Stimulated activated effector memory CD8-positive, alpha-beta T cell treated with anti-CD3 and anti-CD28 coated beads, Interleukin-12 subunit alpha, Interleukin-12 subunit beta, amount 100 ng/mL, for 72 hours (primary cell): Measurements from ENCODE around the gene NTRK2.
"Not testable (repeated sequence)": the region's sequence is repeated elsewhere in the genome, so short reads cannot be mapped to it uniquely, and the experiment has no call there.

ENCODE experiments used
- ATAC-seq: fragments of 150-1000 bp; cut with Tn5 transposase; 2 replicates; pipeline ENCODE4 v1.10.0; 2021
- DNase-seq, 2 donors: peaks; one replicate each; pipeline ENCODE4 v3.0.0; 2021 to 2022; ENCODE audit warnings: low spot score in 2 of 2
- H3K27ac Mint-ChIP-seq: one replicate; pipeline ENCODE4 v1.8.0; 2022; ENCODE audit warnings: mild to moderate bottlenecking, mixed read lengths
- H3K36me3 Mint-ChIP-seq: one replicate; pipeline ENCODE4 v1.8.0; 2022; ENCODE audit warnings: mild to moderate bottlenecking, mixed read lengths
- H3K4me1 Mint-ChIP-seq: one replicate; pipeline ENCODE4 v1.8.0; 2022; ENCODE audit warnings: mixed read lengths
- H3K4me3 Mint-ChIP-seq: one replicate; pipeline ENCODE4 v1.8.0; 2022; ENCODE audit warnings: mild to moderate bottlenecking, mixed read lengths
- H3K9me3 Mint-ChIP-seq: one replicate; pipeline ENCODE4 v1.8.0; 2022; ENCODE audit warnings: mixed read lengths

NTRK2 gene

GRCh38 chr9:85064811-85065371, 395.4 kb downstream of the NTRK2 start:
- no peak for DNase-seq
- H3K4me3 Mint-ChIP-seq: no peak overlapping the region
- no peaks in the 10 kb centered on the region for H3K4me1 Mint-ChIP-seq
- H3K27ac Mint-ChIP-seq: no peak overlapping the region
- no peak for ATAC-seq
- no peaks in the 10 kb centered on the region for H3K9me3 Mint-ChIP-seq
- no peaks in the 10 kb centered on the region for H3K36me3 Mint-ChIP-seq

- DNase-seq: no peak
- no peaks in the 10 kb centered on the region for H3K4me1 Mint-ChIP-seq
- no peak overlapping the region for H3K27ac Mint-ChIP-seq
- no peaks in the 10 kb centered on the region for H3K36me3 Mint-ChIP-seq
- no peak overlapping the region for H3K4me3 Mint-ChIP-seq
- no peak for ATAC-seq
- no peaks in the 10 kb centered on the region for H3K9me3 Mint-ChIP-seq
These were observed 398.3 kb downstream of the NTRK2 start for GRCh38 chr9:85067792-85068191.

- not testable (repeated sequence) for DNase-seq, ATAC-seq, H3K9me3 Mint-ChIP-seq, H3K4me3 Mint-ChIP-seq, H3K4me1 Mint-ChIP-seq, H3K27ac Mint-ChIP-seq, H3K36me3 Mint-ChIP-seq
These were observed 399.9 kb downstream of the NTRK2 start for GRCh38 chr9:85069421-85069820.
